Measurements from ENCODE around the gene BACH2.

- TF ChIP-seq CTCF (IDR thresholded peaks at IDR 0.05) = no peak
- TF ChIP-seq RAD21 (IDR thresholded peaks at IDR 0.05; ENCODE audit: low read length) = no peak
- no peak for TF ChIP-seq CHD2 (IDR thresholded peaks at IDR 0.05; ENCODE audit: low read length, partially characterized antibody)
- no peak for TF ChIP-seq EZH2phosphoT487 (IDR thresholded peaks at IDR 0.05; ENCODE audit: borderline replicate concordance, low read depth)
- TF ChIP-seq EP300 (IDR thresholded peaks at IDR 0.05; ENCODE audit: borderline replicate concordance in 1 of 2, low read depth in 1 of 2, low read length in 1 of 2) = no peak
- TF ChIP-seq YY1 (IDR thresholded peaks at IDR 0.05; ENCODE audit: low read depth) = no peak
- TF ChIP-seq TAF1 (IDR thresholded peaks at IDR 0.05; ENCODE audit: borderline replicate concordance, low read depth, low read length) = no peak
- no peak for TF ChIP-seq ZBTB33 (IDR thresholded peaks at IDR 0.05; ENCODE audit: borderline replicate concordance, low read depth)
- TF ChIP-seq MAX (IDR thresholded peaks at IDR 0.05; ENCODE audit: low read depth) = no peak
- no peak for TF ChIP-seq USF2 (IDR thresholded peaks at IDR 0.05; ENCODE audit: borderline replicate concordance, low read depth, low read length)
- TF ChIP-seq SMC3 (IDR thresholded peaks at IDR 0.05; ENCODE audit: low read depth, low read length) = no peak
- TF ChIP-seq FOXJ3 (CRISPR knock-in tag; IDR thresholded peaks at IDR 0.05) = no peak
- no peak for TF ChIP-seq POLR2AphosphoS5 (IDR thresholded peaks at IDR 0.05; ENCODE audit: low read depth, low read length)
Measured at GRCh38 chr6:89952105-89952671, 344.5 kb downstream of the BACH2 start.

Measured in SK-N-SH (cell line).